Endothelial cell of umbilical vein (primary cell): ENCODE results near the gene POU2AF1. TPM values are rescaled to one million over a fixed set of nuclear protein-coding genes. Genes with fewer than 3 reads are reported as not detected.

Experiments used
- BruUV-seq: library from RNA; stranded (reverse); fragments of 400-500 nt; replicated peaks from 2 replicates; lab custom pipeline; 2021; lab: Mats Ljungman, UMichigan
- CTCF ChIA-PET: fragments of 300-600, 350-600 bp; sonication (Branson Sonifier 250); formaldehyde crosslinking; loops from one replicate; lab custom pipeline; 2021; ENCODE audit warnings: antibody characterized with exemption, inconsistent platforms; lab: Charles Lee
- POLR2A ChIA-PET: fragments of 300-600, 350-600 bp; sonication (Branson Sonifier 250); formaldehyde crosslinking; loops from one replicate; lab custom pipeline; 2021; ENCODE audit warnings: antibody characterized with exemption, inconsistent platforms; lab: Charles Lee
- DNase-seq: peaks from one replicate; pipeline ENCODE4 v3.0.0-alpha.2; 2011; ENCODE audit warnings: low read depth, low spot score
- FAIRE-seq: peaks from 2 replicates; lab custom pipeline; 2011; peaks lifted over from hg19 to GRCh38; lab: Jason Lieb, UNC
- H2AFZ ChIP-seq: 2 replicates; pipeline ENCODE4 v1.6.0; 2012; ENCODE audit warnings: low read depth, low read length, control low read depth, inconsistent platforms
- H3K27ac ChIP-seq: 2 replicates; pipeline ENCODE4 v1.5.1; 2011; ENCODE audit warnings: low read depth, mild to moderate bottlenecking, control low read depth, low read length, moderate library complexity; ENCODE audit not compliant: insufficient read depth
- H3K27me3 ChIP-seq, 2 experiments: 2 replicates each; pipeline versions ENCODE4 v1.6.0 to v1.6.1; 2011; ENCODE audit warnings: low read length in 2 of 2, mixed read lengths in 1 of 2; ENCODE audit not compliant: control insufficient read depth in 2 of 2, insufficient read depth in 2 of 2
- H3K36me3 ChIP-seq, 2 experiments: 2 replicates in 1 of 2; 3 replicates in 1 of 2; pipeline ENCODE4 v1.5.1; 2011; ENCODE audit warnings: low read length in 2 of 2, mild to moderate bottlenecking in 1 of 2, moderate library complexity in 1 of 2; ENCODE audit not compliant: control insufficient read depth in 2 of 2, insufficient read depth in 2 of 2; ENCODE audit errors: extremely low read depth in 1 of 2
- H3K4me1 ChIP-seq: 3 replicates; pipeline ENCODE4 v1.5.1; 2011; ENCODE audit warnings: mild to moderate bottlenecking, low read length; ENCODE audit not compliant: control insufficient read depth, insufficient read depth; ENCODE audit errors: extremely low read depth
- H3K4me2 ChIP-seq: 2 replicates; pipeline ENCODE4 v1.6.1; 2011; ENCODE audit warnings: low read length, control low read depth, mixed read lengths; ENCODE audit not compliant: insufficient read depth
- H3K4me3 ChIP-seq, 3 experiments: fragments of 200-600 bp in 1 of 3; sonication (generic), shearing (Covaris generic) in 1 of 3; replicated peaks in 1 of 3; 2 replicates each; pipeline ENCODE4 v1.5.1; 2011 to 2016; ENCODE audit warnings: control low read depth in 3 of 3, low read length in 3 of 3, mild to moderate bottlenecking in 2 of 3, inconsistent platforms in 1 of 3, low read depth in 1 of 3, moderate library complexity in 1 of 3; ENCODE audit not compliant: insufficient read depth in 1 of 3
- H3K79me2 ChIP-seq: 2 replicates; pipeline ENCODE4 v1.6.0; 2012; ENCODE audit warnings: low read length, inconsistent platforms; ENCODE audit not compliant: control insufficient read depth, insufficient read depth
- H3K9ac ChIP-seq: replicated peaks from 2 replicates; pipeline ENCODE3; 2011; ENCODE audit warnings: low read length, control low read depth; ENCODE audit not compliant: insufficient read depth; ENCODE audit errors: extremely low read depth
- H3K9me1 ChIP-seq: replicated peaks from 3 replicates; pipeline ENCODE4 v1.6.0; 2011; ENCODE audit warnings: mild to moderate bottlenecking, low read length; ENCODE audit not compliant: control insufficient read depth, insufficient read depth; ENCODE audit errors: extremely low read depth
- H3K9me3 ChIP-seq: replicated peaks from 2 replicates; pipeline ENCODE4 v1.5.1; 2012; ENCODE audit warnings: low read length, inconsistent platforms; ENCODE audit not compliant: control insufficient read depth, insufficient read depth
- H4K20me1 ChIP-seq: replicated peaks from 2 replicates; pipeline ENCODE3; 2011; ENCODE audit warnings: mild to moderate bottlenecking, low read length; ENCODE audit not compliant: control insufficient read depth, insufficient read depth; ENCODE audit errors: extremely low read depth
- CTCF ChIP-seq, 2 donors: IDR thresholded peaks; 1 replicate in 1 of 2; 2 replicates in 1 of 2; pipeline ENCODE4 v1.5.1; 2011; ENCODE audit warnings: low read length in 2 of 2, mild to moderate bottlenecking in 2 of 2, moderate library complexity in 2 of 2, control low read depth in 1 of 2, inconsistent platforms in 1 of 2, low read depth in 1 of 2; ENCODE audit not compliant: insufficient read depth in 1 of 2; ENCODE audit errors: extremely low read depth in 1 of 2
- FOS ChIP-seq: IDR thresholded peaks from 2 replicates; pipeline ENCODE4 v1.6.1; 2011; ENCODE audit warnings: mild to moderate bottlenecking, low read length, moderate library complexity, borderline replicate concordance; ENCODE audit not compliant: insufficient read depth
- GATA2 ChIP-seq: IDR thresholded peaks from 2 replicates; pipeline ENCODE4 v1.7.0; 2011; ENCODE audit warnings: low read depth, mild to moderate bottlenecking, moderate library complexity, mixed read lengths, low read length; ENCODE audit not compliant: insufficient read length, insufficient read depth
- MAX ChIP-seq: IDR thresholded peaks from 2 replicates; pipeline ENCODE4 v1.6.1; 2011; ENCODE audit not compliant: insufficient read depth, insufficient read length
- MYC ChIP-seq: IDR thresholded peaks from one replicate; pipeline ENCODE4 v1.6.1; 2011; ENCODE audit warnings: mild to moderate bottlenecking, low read depth, low read length
- POLR2A ChIP-seq: IDR thresholded peaks from 2 replicates; pipeline ENCODE4 v1.6.1; 2012; ENCODE audit warnings: low read depth, mild to moderate bottlenecking, control low read depth, low read length
- dilution Hi-C: fragments of 300-500 bp; cut with MboI; formaldehyde crosslinking; loops from one replicate; pipeline ENCODE4 v1.15.0; 2019; ENCODE audit warnings: low sequenced_read_pairs; ENCODE audit not compliant: extremely low pct_ligation_motif_present
- intact Hi-C: fragments of 100-400 bp; cut with micrococcal nuclease; formaldehyde crosslinking; loops from one replicate; pipeline ENCODE4 v1.10.0; 2022
- polyA plus RNA-seq, 4 experiments: library from polyadenylated mRNA; depleted of rRNA in 3 of 4; stranded (reverse) in 3 of 4; unstranded in 1 of 4; fragments of >200 nt; gene quantifications; 2 replicates each; pipeline versions ENCODE4 v1.2.1 to v1.2.3, GENCODE V29; 2011 to 2012; ENCODE audit warnings: missing spikeins in 1 of 4
- total RNA-seq: library from RNA; stranded (reverse); gene quantifications from 2 replicates; pipeline ENCODE4 v1.2.3, GENCODE V29; 2021

Gene POU2AF1
- total and polyA plus RNA-seq, 2 donors (not counting 3 experiments of a cell fraction or from before 2014, with no cell fraction given), result not detected

GRCh38 chr11:111347723-111348115 is 31.4 kb downstream of the POU2AF1 start:
- H2AFZ ChIP-seq, result no peak overlapping the region
- H4K20me1 ChIP-seq, result no peaks in the 10 kb centered on the region
- no peaks in the 10 kb centered on the region for H3K36me3 ChIP-seq
- no peak for TF ChIP-seq MAX
- no peak for TF ChIP-seq CTCF (IDR thresholded peaks at IDR 0.05; ENCODE audit: extremely low read depth in 1 of 2, insufficient read depth in 1 of 2, low read depth in 1 of 2, low read length in 2 of 2)
- TF ChIP-seq MYC, result no peak
- TF ChIP-seq POLR2A, result no peak
- no peak for TF ChIP-seq GATA2
- TF ChIP-seq FOS, result no peak
- no peaks in the 10 kb centered on the region for H3K79me2 ChIP-seq
- ChIA-PET POLR2A (no interaction called here), CTCF (no interaction called here)
- intact Hi-C loops, result no loop called here
- no peaks in the 10 kb centered on the region for H3K27me3 ChIP-seq
- DNase-seq (no peak), FAIRE-seq (no peak)
- H3K4me3 ChIP-seq, result no peak overlapping the region
- H3K9me3 ChIP-seq, result no peaks in the 10 kb centered on the region
- H3K4me2 ChIP-seq, result no peak overlapping the region
- H3K4me1 ChIP-seq, result no peaks in the 10 kb centered on the region
- dilution Hi-C loops, result no loop called here
- no peak overlapping the region for H3K27ac ChIP-seq
- H3K9me1 ChIP-seq, result no peaks in the 10 kb centered on the region
- H3K9ac ChIP-seq, result no peak overlapping the region
- no TSS peak for BruUV-seq
